Thyroid gland (tissue), 4 donors: Measurements from ENCODE around the gene PTAFR.

Experiments
- CTCF ChIP-seq, 6 experiments: fragments of 200-600 bp in 3 of 6; fragments of 450-650 bp in 3 of 6; sonication (generic) in 3 of 6; IDR thresholded peaks; one replicate each; pipeline ENCODE4 v1.5.1; 2016 to 2019; ENCODE audit warnings: antibody characterized with exemption in 6 of 6, mild to moderate bottlenecking in 2 of 6, inconsistent platforms in 1 of 6, moderate library complexity in 1 of 6
- POLR2A ChIP-seq, 2 donors: fragments of 450-650 bp; IDR thresholded peaks; one replicate each; pipeline ENCODE4 v1.6.1; 2017; ENCODE audit warnings: antibody characterized with exemption in 2 of 2, mild to moderate bottlenecking in 2 of 2, moderate library complexity in 1 of 2

GRCh38 chr1:28200234-28200873 is 23.9 kb upstream of the PTAFR start:
- TF ChIP-seq CTCF (IDR thresholded peaks at IDR 0.05) (no peak), POLR2A (IDR thresholded peaks at IDR 0.05) (no peak)
